Stimulated activated naive CD8-positive, alpha-beta T cell treated with anti-CD3 and anti-CD28 coated beads, Interleukin-15, Interleukin-2, amounts not matched to agents 100 U/mL and 50 U/mL, for 24 hours (primary cell): Measurements from ENCODE around the gene TAOK2.

Experiments used
- ATAC-seq: fragments of 150-1000 bp; cut with Tn5 transposase; one replicate; pipeline ENCODE4 v1.10.0; 2021
- DNase-seq: peaks from one replicate; pipeline ENCODE4 v3.0.0; 2021

The TAOK2 gene

GRCh38 chr16:29987371-29988085 is 13.9 kb downstream of the TAOK2 start:
- no peak for ATAC-seq
- no peak for DNase-seq

GRCh38 chr16:29988346-29989075 is 14.8 kb downstream of the TAOK2 start:
- ATAC-seq (no peak), DNase-seq (no peak)

GRCh38 chr16:29989111-29989858 is 15.6 kb downstream of the TAOK2 start:
- DNase-seq (no peak), ATAC-seq (no peak)

GRCh38 chr16:29990034-29990433 is 16.4 kb downstream of the TAOK2 start:
- no peak for DNase-seq
- no peak for ATAC-seq

GRCh38 chr16:29990883-29991570 is 17.4 kb downstream of the TAOK2 start:
- ATAC-seq (no peak), DNase-seq (no peak)

- no peak for DNase-seq
- ATAC-seq: no peak
Measured at GRCh38 chr16:29991571-29991904, 17.9 kb downstream of the TAOK2 start.

- no peak for DNase-seq
- ATAC-seq: no peak
Measured at GRCh38 chr16:29992344-29992967, 18.8 kb downstream of the TAOK2 start.

- ATAC-seq (no peak), DNase-seq (no peak)
Measured at GRCh38 chr16:29993191-29993902, 19.7 kb downstream of the TAOK2 start.

GRCh38 chr16:29993903-29994599 is 20.4 kb downstream of the TAOK2 start:
- DNase-seq (no peak), ATAC-seq (no peak)

- ATAC-seq (peak; percentile 34), DNase-seq (peak; percentile 81)
Measured at GRCh38 chr16:29994600-29995323, 21.1 kb downstream of the TAOK2 start.

GRCh38 chr16:29995324-29995910 is 21.7 kb downstream of the TAOK2 start, which contains the start of gene HIRIP3:
TSS of gene HIRIP3 (minus strand) at chr16:29995617. CDS start at chr16:29995605, 12 bp downstream.
- DNase-seq: peak; percentile 92
- peak; percentile 47 for ATAC-seq

GRCh38 chr16:29995911-29996765 is 22.5 kb downstream of the TAOK2 start, which contains the start of gene INO80E:
TSS of gene INO80E (plus strand) at chr16:29996241. CDS start at chr16:29996311, 70 bp downstream.
- ATAC-seq: peak; percentile 99
- peak; percentile 100 for DNase-seq

- ATAC-seq (no peak), DNase-seq (no peak)
Measured at GRCh38 chr16:29996766-29997250, 23.1 kb downstream of the TAOK2 start.

GRCh38 chr16:29999605-30000004 is 25.9 kb downstream of the TAOK2 start:
- no peak for ATAC-seq

GRCh38 chr16:30000735-30001631 is 27.3 kb downstream of the TAOK2 start:
- DNase-seq (no peak), ATAC-seq (no peak)

More at GRCh38 chr16:29999605-30000004, 25.9 kb downstream of the TAOK2 start:
- DNase-seq: no peak

- ATAC-seq (no peak), DNase-seq (no peak)
Measured at GRCh38 chr16:30002614-30003346, 29.1 kb downstream of the TAOK2 start.
